ENCODE data around the gene GREB1L. TPM values are rescaled to one million over a fixed set of nuclear protein-coding genes. Genes with fewer than 3 reads are reported as not detected.

Gene GREB1L
- total RNA-seq, 2 experiments from 2014 or later, result not detected

DNA sequence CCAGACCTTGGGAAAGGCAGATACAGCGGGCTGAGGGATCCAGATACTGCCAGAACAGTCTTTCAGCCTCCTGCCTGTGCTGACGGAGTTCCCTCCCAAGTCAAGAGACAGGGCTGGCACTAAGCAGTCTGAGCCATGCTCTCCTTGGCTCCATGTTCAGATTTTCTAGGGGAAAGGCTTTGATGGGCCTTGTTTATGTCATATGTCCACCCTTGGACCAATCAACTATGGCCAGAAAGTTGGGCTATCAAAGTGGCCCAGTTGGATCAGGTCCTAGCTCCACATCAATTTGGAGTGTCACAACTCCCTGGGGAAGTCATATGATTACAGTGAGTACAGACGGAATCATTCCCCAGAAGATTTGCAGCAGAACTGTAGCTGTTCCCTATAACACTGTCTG is 152.0 kb downstream of the GREB1L start:
- Mint-ChIP-seq H3K4me1 (ENCODE audit: low read depth) (no peaks in the 10 kb centered on the region), H3K27me3 (peaks cover 6% of the 10 kb centered on the region), H3K9me3 (no peaks in the 10 kb centered on the region), H3K27ac (no peak overlapping the region), H3K4me3 (no peak overlapping the region), H3K36me3 (no peaks in the 10 kb centered on the region)
- ChIA-PET POLR2A (no interaction called here), CTCF (no interaction called here)
- no peak for DNase-seq
- intact Hi-C loops (cut with micrococcal nuclease), result no loop called here

- ChIA-PET POLR2A (no interaction called here), CTCF (no interaction called here)
- Mint-ChIP-seq H3K27ac (no peak overlapping the region), H3K4me1 (ENCODE audit: low read depth) (no peaks in the 10 kb centered on the region), H3K36me3 (no peaks in the 10 kb centered on the region), H3K4me3 (no peak overlapping the region), H3K27me3 (peaks cover 3% of the 10 kb centered on the region), H3K9me3 (no peaks in the 10 kb centered on the region)
- DNase-seq, result no peak
- intact Hi-C loops (cut with micrococcal nuclease), result no loop called here
These were observed 156.1 kb downstream of the GREB1L start for GRCh38 chr18:21398121-21398520.

GRCh38 chr18:21402272-21402671 is 160.2 kb downstream of the GREB1L start:
- CTCF ChIA-PET, result no interaction called here
- POLR2A ChIA-PET, result no interaction called here
- DNase-seq, result no peak
- Mint-ChIP-seq H3K27ac (no peak overlapping the region), H3K4me3 (no peak overlapping the region), H3K4me1 (ENCODE audit: low read depth) (no peaks in the 10 kb centered on the region), H3K27me3 (peaks cover 3% of the 10 kb centered on the region), H3K9me3 (no peaks in the 10 kb centered on the region), H3K36me3 (no peaks in the 10 kb centered on the region)
- intact Hi-C loops (cut with micrococcal nuclease), result no loop called here

DNA sequence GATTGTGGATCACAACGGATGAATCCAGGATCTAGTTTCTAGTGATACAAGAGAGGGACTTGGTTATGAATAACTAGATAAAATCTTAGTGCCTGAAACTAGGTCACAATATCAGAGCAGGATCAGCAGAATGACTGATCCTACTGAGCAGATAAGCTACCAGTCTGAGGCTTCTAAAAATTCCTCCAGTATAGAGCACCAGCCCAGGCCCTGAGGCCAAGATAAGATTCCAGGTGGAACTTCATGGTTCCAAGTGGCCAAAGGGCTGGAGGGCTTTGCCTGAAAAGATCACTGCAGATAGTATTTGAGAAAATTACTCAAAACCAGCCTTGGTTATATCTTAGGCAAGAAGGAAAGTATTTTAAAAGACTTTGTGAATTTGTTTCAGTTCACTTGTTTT is 162.4 kb downstream of the GREB1L start:
- POLR2A ChIA-PET, result no interaction called here
- intact Hi-C loops (cut with micrococcal nuclease), result no loop called here

DNA sequence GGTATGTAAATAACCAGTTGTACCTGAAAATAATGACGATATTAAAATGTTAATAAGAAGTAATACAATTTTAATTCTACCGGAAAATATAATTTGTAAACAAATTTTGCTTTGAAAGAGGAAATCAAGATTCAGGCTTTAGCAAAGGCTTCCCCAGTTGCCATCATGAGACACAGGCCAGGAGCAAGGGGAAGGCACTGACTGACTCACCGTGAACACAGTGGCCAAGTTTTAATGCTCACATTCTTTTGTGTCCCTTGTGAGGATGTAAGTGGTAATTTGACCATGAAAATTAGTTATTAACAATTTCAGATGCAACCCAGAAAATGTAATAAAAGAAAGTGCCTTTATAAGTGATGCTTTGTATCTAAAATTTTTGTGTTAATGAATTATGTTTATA is 164.1 kb downstream of the GREB1L start:
- H3K9me3 Mint-ChIP-seq, result no peaks in the 10 kb centered on the region

More for the DNA sequence above, 162.4 kb downstream of the GREB1L start:
- CTCF ChIA-PET, result no interaction called here
- Mint-ChIP-seq H3K4me1 (ENCODE audit: low read depth) (no peaks in the 10 kb centered on the region), H3K9me3 (no peaks in the 10 kb centered on the region), H3K4me3 (no peak overlapping the region), H3K27me3 (peaks cover 1% of the 10 kb centered on the region), H3K27ac (no peak overlapping the region), H3K36me3 (no peaks in the 10 kb centered on the region)
- no peak for DNase-seq

DNA sequence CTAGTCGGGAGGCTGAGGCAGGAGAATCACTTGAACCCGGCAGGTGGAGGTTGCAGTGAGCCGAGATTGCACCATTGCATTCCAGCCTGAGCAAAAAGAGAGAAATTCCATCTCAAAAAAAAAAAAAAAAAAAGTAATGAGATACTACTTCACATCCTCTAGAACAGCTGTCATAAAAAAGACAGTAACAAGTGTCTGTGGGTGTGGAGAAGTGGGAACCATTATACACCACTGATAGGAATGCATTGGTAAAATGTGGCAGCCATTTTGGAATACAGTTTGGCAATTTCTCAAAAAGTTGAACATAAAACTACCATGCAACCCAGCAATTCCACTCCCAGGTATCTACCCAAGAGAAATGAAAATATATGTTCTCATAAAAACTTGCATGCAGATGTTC is 166.6 kb downstream of the GREB1L start:
- ChIA-PET CTCF (interaction anchor here (1.0 kb wide), 1 partner anchor 217 kb away, joined by 3 read pairs; no protein-coding TSS in a partner anchor), POLR2A (no interaction called here)
- no peaks in the 10 kb centered on the region for H3K36me3 Mint-ChIP-seq
- H3K9me3 Mint-ChIP-seq, result no peaks in the 10 kb centered on the region
- intact Hi-C loops (cut with micrococcal nuclease), result no loop called here
- no peak overlapping the region for H3K4me3 Mint-ChIP-seq
- no peak overlapping the region for H3K27ac Mint-ChIP-seq
- no peaks in the 10 kb centered on the region for H3K4me1 Mint-ChIP-seq (ENCODE audit: low read depth)
- no peak for DNase-seq
- no peaks in the 10 kb centered on the region for H3K27me3 Mint-ChIP-seq

More for the DNA sequence above, 164.1 kb downstream of the GREB1L start:
- CTCF ChIA-PET, result no interaction called here
- H3K4me3 Mint-ChIP-seq, result no peak overlapping the region
- no peak overlapping the region for H3K27ac Mint-ChIP-seq
- no peaks in the 10 kb centered on the region for H3K36me3 Mint-ChIP-seq
- intact Hi-C loops (cut with micrococcal nuclease), result no loop called here
- DNase-seq, result no peak
- no peaks in the 10 kb centered on the region for H3K27me3 Mint-ChIP-seq
- POLR2A ChIA-PET, result no interaction called here
- H3K4me1 Mint-ChIP-seq (ENCODE audit: low read depth), result no peaks in the 10 kb centered on the region

DNA sequence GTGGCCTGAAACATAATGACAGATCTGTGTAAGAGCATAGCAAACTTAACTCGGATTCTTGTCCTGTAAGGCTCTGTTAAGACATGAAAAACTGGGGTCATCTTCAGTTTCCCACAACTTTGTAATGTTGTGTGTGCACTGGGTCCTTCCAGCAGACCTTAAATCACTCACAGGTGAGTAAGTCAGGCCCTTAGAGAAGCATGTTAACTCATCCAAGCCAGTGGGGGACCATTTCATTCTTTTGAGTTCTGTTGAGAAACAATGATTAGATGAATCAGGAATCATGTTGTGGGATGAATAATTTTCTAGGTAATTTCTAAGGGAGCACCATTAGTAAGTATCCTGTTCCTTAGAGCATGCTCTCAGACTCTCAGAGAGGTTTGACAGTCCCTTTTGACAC is 191.4 kb downstream of the GREB1L start:
- Mint-ChIP-seq H3K9me3 (no peaks in the 10 kb centered on the region), H3K27me3 (peaks cover 9% of the 10 kb centered on the region), H3K36me3 (no peaks in the 10 kb centered on the region), H3K27ac (no peak overlapping the region), H3K4me1 (ENCODE audit: low read depth) (no peaks in the 10 kb centered on the region), H3K4me3 (no peak overlapping the region)
- no peak for DNase-seq
- ChIA-PET CTCF (no interaction called here), POLR2A (no interaction called here)
- intact Hi-C loops (cut with micrococcal nuclease), result no loop called here

DNA sequence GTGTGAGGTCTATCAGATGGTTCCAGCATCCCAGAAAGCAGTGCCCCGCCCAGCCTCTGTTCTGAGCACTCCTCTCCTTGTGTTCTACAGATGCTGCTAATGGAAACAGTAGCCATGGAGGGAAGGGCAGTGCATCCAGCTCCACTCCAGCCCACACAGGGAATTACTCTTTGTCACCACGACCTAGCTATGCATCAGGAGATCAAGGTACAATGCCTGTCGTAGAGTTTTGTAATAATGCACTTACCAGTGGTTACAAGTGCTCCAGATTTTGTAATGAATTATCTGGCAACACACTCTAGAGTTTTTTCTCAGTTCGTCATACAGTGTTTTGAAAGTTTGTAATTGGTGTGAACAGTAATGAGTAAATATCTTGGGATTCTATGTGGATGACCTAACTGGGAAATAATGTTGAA is 197.4 kb downstream of the GREB1L start:
- ChIA-PET POLR2A (no interaction called here), CTCF (no interaction called here)
- DNase-seq, result no peak
- Mint-ChIP-seq H3K4me3 (no peak overlapping the region), H3K36me3 (no peaks in the 10 kb centered on the region), H3K27ac (no peak overlapping the region), H3K27me3 (peaks cover 18% of the 10 kb centered on the region), H3K4me1 (ENCODE audit: low read depth) (no peaks in the 10 kb centered on the region), H3K9me3 (no peaks in the 10 kb centered on the region)
- intact Hi-C loops (cut with micrococcal nuclease), result no loop called here

DNA sequence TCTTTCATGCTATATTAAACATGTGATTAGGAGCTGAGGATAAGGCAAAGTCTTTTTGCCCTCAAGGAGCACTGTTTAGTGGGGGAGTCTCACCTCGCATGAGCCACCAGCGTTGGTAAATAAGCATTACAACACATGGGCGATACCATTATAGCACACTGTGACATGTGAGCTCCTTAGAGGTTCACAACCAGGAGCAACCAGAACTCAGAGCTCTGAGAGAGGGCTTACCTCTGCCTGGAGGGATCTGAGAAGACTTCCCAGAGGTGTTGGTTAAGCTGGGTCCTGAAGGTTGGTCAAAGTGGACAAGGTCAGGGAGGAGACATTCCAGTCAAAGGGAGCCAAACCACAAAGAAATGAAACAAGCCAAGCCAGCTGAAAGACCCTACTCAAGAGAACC is 199.6 kb downstream of the GREB1L start:
- Mint-ChIP-seq H3K27ac (no peak overlapping the region), H3K27me3 (peaks cover 11% of the 10 kb centered on the region), H3K36me3 (no peaks in the 10 kb centered on the region), H3K9me3 (no peaks in the 10 kb centered on the region), H3K4me3 (no peak overlapping the region), H3K4me1 (ENCODE audit: low read depth) (no peaks in the 10 kb centered on the region)
- no peak for DNase-seq
- POLR2A ChIA-PET, result interaction anchor here (0.6 kb wide), 1 partner anchor 190 kb away, joined by 3 read pairs; no protein-coding TSS in a partner anchor
- CTCF ChIA-PET, result interaction anchor here (1.2 kb wide), 1 partner anchor 12 kb away, joined by 3 read pairs; no protein-coding TSS in a partner anchor
- intact Hi-C loops (cut with micrococcal nuclease), result loop anchor here (10.0 kb wide), 1 partner anchor 63 kb away; no protein-coding TSS in a partner anchor

- Mint-ChIP-seq H3K4me1 (ENCODE audit: low read depth) (no peaks in the 10 kb centered on the region), H3K27ac (no peak overlapping the region), H3K9me3 (no peaks in the 10 kb centered on the region), H3K4me3 (no peak overlapping the region), H3K36me3 (no peaks in the 10 kb centered on the region), H3K27me3 (peaks cover 10% of the 10 kb centered on the region)
- CTCF ChIA-PET, result interaction anchor here (0.8 to 1.9 kb wide), 3 partner anchors 249 to 264 kb away, joined by 3 to 12 read pairs (median 4); no protein-coding TSS in a partner anchor
- POLR2A ChIA-PET, result no interaction called here
- intact Hi-C loops (cut with micrococcal nuclease), result loop anchor here (1.0 to 10.0 kb wide), 2 partner anchors 61 to 249 kb away; no protein-coding TSS in a partner anchor
- no peak for DNase-seq
These were observed 201.9 kb downstream of the GREB1L start for GRCh38 chr18:21443776-21444464.

- H3K9me3 Mint-ChIP-seq, result no peaks in the 10 kb centered on the region
- DNase-seq, result no peak
- intact Hi-C loops (cut with micrococcal nuclease), result loop anchor here (1.0 to 10.0 kb wide), 2 partner anchors 60 to 249 kb away; no protein-coding TSS in a partner anchor
These were observed 202.6 kb downstream of the GREB1L start for GRCh38 chr18:21444465-21445212.

DNA sequence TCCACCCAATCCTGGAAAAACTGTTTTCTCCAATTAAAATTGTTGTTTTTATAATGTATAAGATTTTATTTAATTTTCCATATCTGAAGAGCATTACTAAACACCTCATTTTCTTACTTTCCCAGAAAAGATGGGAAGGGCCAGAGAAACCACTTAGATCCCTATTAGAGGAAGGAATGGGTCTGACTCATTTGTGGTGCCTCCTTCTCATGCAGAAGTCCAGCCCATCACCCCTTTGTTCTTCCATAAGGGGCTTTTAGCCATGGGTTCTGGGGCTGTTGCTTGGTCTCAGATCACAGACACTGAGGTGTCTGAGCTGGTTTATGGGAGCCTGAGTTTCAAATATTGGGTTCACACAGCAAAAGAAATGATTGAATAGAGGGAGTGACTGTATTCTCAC is 206.3 kb downstream of the GREB1L start:
- ChIA-PET POLR2A (no interaction called here), CTCF (interaction anchor here (1.8 kb wide), 1 partner anchor 253 kb away, joined by 5 read pairs; no protein-coding TSS in a partner anchor)

More at GRCh38 chr18:21444465-21445212, 202.6 kb downstream of the GREB1L start:
- Mint-ChIP-seq H3K4me3 (no peak overlapping the region), H3K4me1 (ENCODE audit: low read depth) (no peaks in the 10 kb centered on the region), H3K27me3 (peaks cover 10% of the 10 kb centered on the region), H3K27ac (no peak overlapping the region), H3K36me3 (no peaks in the 10 kb centered on the region)
- ChIA-PET CTCF (interaction anchor here (0.6 to 1.9 kb wide), 7 partner anchors 34 to 475 kb away, joined by 3 to 12 read pairs (median 4); no protein-coding TSS in a partner anchor), POLR2A (no interaction called here)

More for the DNA sequence above, 206.3 kb downstream of the GREB1L start:
- no peak for DNase-seq
- intact Hi-C loops (cut with micrococcal nuclease), result loop anchor here (10.0 kb wide), 1 partner anchor 57 kb away; no protein-coding TSS in a partner anchor
- Mint-ChIP-seq H3K4me1 (ENCODE audit: low read depth) (no peaks in the 10 kb centered on the region), H3K9me3 (no peaks in the 10 kb centered on the region), H3K4me3 (no peak overlapping the region), H3K36me3 (no peaks in the 10 kb centered on the region), H3K27ac (no peak overlapping the region), H3K27me3 (peaks cover 10% of the 10 kb centered on the region)

All from activated CD4-positive, alpha-beta memory T cell treated with anti-CD3 and anti-CD28 coated beads for 36 hours (primary cell).